ENCODE measurements around the gene HSPA9.
A peak's percentile ranks its signal among the peaks of the same experiment; 100 is the strongest.

HSPA9 gene

GRCh38 chr5:138560971-138561370 lies 14.2 kb downstream of the HSPA9 start:
- DNase-seq: no peak

- no peak for DNase-seq
These were observed 15.3 kb downstream of the HSPA9 start for GRCh38 chr5:138559937-138560336.

- DNase-seq: no peak
These were observed 17.5 kb downstream of the HSPA9 start for GRCh38 chr5:138557677-138558076.

DNA sequence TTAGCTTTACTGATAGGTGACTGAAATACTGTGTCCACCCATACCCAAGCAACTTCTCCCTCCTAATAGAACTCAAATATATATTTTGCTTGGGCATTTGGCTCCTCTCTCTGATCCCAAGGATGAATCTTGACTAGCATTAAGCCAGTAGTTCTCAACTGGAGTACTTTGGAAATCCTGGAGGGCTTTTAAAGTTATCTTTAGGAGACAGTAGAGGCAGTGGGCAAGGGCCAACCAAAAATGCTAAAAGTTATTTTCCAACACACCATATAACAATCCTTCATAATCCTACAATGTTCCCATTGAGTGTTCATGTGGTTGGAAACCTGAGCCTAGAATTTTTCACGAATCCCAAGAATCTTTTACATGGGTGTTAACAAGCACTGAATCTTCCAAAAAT lies 21.1 kb downstream of the HSPA9 start:
- DNase-seq: no peak

DNA sequence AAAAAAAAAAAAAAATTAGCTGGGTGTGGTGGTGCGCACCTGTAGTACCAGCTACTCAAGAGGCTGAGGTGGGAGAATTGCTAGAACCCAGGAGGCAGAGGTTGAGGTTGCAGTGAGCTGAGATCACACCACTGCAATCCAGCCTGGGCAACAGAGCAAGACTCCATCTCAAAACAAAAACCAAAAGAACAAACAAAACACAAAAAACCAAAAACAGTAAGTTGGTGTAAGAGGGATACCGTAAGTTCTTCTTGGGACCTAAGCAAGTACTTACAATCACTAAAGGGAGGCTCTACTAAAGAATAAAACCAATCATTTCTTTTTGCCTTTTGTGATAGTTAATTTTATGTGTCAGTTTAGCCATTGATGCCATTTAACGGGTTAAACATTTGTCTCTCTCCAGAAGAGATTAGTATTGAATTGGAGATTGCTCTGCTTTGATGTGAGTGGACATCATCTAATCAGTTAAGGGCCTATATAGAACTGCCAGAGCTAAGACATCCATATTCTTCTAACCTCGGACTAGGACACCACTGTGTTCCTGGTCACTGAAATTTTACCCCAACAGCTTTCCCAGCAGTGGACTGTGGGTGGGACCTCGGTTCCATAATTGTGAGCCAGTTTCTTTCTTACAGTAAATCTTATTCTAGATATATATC lies 21.6 kb downstream of the HSPA9 start:
- DNase-seq: no peak

- no peak for DNase-seq
These were observed 22.5 kb downstream of the HSPA9 start for GRCh38 chr5:138552657-138553056.

- DNase-seq: no peak
These were observed 25.8 kb downstream of the HSPA9 start for GRCh38 chr5:138549414-138549813.

DNA sequence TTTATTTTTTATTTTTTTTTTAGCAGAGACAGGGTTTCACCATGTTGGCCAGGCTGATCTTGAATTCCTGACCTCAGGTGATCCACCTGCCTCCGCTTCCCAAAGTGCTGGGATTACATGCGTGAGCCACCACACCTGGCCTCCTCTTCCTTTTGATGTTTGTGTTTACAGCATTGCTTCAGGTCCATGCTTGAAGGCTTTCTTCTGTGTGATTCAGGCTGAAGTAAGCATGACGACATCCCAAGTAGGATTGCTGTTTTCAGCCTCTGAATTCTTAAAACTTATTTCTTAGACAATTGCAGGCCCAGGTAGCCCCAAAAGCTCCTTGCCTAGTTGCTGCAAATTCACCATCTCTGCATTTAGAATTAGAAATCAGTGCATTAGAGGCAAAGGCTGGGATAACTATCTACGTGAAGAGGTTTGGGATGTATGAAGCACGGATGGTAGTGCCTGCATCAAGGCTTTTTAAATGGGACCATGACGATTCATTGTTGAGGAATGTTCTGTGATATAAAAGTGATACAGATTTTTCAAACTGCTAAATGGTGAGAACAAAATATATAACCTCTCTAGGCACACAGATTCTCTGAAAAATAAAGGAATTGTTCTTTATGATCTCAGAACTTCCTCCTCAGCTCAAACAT lies 29.2 kb downstream of the HSPA9 start:
- no peak for DNase-seq

DNA sequence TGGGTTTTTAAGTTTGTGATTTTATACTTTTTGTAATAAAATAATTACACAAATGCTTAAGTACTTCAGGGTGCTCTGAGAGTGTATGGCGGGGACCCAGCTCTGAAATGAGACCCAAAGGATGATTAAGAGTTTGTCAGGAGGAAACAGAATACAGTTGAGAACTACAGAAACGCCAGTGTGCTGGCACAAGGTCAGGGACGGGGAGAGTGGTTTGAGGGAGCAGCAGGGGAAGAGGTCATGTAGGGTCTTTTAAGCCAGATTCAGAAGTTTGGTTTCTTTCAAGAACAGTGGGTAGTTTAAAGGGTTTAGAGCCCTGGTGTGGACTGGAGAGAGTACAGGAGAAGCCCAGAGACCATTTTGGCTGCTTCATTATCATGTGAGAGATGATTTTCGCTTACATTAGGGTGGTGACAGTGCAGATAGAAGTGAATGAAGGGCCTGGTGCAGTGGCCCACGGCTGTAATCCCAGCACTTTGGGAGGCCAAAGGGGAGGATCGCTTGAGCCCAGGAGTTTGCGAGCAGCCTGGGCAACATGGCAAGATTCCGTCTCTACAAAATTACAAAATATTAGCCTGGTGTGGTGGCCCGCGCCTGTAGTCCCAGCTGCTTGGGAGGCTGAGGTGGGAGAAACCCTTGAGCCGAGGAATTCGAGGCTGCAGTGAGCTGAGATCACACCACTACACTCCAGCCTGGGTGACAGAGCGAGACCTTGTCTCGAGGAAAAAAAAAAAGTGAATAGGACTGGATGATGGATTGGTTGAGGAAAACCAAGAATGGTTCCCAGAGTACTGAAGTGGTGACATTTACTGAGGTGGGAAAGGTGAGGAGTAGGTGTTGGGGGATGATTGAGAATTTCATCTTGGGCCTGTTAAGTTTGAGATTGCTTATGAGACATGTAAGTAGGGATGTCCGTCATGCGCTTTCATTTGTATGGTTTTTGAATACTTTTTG lies 30.7 kb downstream of the HSPA9 start:
- DNase-seq: no peak

GRCh38 chr5:138543730-138544104 lies 31.5 kb downstream of the HSPA9 start:
- DNase-seq: no peak

GRCh38 chr5:138542956-138543729 lies 32.1 kb downstream of the HSPA9 start, which contains the start of gene ETF1:
ETF1 (minus strand) TSS chr5:138543236; CDS start chr5:138542918, 318 bp downstream.
- peak; percentile 96 to 97 for DNase-seq

DNA sequence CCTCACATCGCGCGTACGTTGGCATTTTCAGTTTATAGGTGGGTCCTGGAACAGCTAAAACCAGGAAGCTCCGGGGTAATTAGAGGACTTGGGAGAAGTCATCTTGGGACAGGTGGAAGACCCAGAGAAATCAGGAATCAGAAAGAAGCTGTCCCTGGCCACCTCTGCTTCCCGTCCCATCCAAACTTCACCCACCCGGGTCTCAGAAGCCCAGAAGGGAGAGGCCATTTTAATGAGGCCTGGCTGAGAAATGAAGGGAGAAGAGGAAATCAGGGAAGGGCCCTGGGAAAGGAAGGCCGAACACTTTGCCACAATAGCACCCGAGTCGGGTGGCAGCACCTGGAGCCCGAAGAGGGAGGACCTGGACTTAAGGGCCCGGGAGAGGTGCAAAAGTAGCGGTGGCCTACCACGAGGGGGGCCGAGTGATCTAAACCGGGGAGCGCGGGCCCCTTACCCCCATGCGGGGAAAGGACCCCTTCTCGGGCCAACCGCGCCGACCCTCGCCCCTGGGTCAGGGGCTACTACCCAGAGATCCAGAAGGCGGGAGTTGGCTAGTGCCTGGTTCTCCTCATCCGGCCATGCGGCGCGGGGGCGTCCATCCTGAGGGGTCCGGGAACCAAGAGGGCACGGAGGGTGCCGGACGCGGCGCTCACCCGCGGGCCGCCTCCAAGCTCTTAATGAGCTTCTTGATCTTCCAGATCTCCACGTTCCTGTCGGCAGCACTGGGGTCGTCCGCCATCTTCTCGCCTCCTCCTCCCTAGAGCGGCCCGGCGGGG lies 32.8 kb downstream of the HSPA9 start:
- no peak for DNase-seq

DNA sequence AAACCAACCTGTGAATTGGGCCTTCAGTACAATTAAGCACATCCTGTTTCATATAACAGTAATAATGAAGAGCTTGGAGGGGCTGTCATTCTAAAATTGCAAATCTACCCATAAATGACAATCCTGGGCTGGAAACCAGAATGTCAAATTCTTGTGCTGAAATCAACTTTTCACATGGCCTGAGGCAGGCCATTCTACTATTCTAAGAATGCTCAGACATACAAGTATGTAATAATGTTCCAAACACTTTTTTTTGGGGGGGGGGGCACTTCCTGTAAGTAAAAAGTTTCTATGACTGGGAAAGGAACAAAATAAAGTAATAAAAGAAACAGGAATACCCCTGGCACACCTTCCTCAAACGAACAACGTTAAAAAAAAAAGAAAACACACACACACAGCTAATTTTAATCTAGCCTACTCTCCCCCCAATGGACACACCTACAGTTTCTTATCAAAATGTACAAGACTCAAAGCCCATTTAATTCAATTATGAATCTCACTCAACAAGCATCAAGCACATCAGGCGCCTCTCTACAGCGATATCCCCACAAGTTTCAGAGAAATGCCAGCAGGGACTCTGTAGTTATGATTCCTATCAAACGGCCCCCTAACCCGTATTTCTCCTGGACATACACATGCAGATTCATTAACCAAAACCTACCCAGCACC lies 33.6 kb downstream of the HSPA9 start:
- DNase-seq: peak in 1 of 2 experiments; percentile 4

GRCh38 chr5:138539791-138540190 lies 35.4 kb downstream of the HSPA9 start:
- DNase-seq: peak in 1 of 2 experiments; percentile 4

GRCh38 chr5:138538943-138539627 lies 36.1 kb downstream of the HSPA9 start:
- no peak for DNase-seq

DNA sequence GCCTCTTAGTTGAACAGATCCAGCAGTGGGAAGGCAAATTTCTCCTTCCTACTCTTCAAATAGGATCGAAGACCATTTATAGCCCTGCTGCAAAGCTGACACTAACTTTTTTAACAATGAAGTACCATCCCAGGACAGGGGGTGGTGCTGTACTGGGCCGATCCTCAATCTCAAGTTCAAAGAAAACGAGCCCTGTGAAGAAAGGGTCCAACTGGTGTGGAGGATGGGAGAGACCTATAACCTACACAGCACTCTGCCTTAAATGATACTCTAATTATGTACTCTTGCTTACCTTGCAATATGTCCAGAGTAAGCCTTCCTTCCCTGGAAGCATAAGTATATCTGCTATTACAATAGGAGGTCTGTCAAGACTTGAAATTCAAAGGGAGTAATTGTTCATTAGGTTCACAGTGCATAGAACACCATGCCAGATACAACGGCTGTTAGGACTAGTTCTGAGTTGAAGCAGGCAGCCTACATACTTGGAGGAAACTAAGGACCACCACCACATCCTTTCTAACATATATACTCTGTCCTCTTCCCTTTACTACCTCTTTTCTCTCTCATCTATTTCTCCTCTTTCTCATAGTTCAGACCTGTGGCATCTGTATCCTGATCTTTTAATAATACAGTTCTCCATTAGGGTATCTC lies 38.4 kb downstream of the HSPA9 start:
- DNase-seq: peak; percentile 3 to 7

DNA sequence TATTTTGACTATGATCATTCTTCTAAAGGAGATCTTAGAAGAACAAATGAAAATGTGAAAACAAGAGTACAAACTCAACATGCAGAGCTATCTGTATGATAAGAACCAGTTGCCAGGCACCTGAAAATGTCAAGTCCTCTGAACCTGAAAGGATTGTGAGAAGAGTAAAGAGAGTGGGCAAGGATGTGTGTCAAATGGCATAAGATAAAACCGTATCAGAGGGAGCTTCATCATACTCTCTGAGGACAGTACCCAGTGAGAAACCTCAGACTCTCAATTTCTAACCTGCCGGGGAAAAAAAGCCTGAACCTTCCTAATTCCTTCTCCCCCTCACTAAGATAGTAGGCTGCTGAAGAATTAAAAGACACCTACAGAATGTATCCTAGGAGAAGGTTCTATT lies 39.0 kb downstream of the HSPA9 start:
- DNase-seq: no peak

DNA sequence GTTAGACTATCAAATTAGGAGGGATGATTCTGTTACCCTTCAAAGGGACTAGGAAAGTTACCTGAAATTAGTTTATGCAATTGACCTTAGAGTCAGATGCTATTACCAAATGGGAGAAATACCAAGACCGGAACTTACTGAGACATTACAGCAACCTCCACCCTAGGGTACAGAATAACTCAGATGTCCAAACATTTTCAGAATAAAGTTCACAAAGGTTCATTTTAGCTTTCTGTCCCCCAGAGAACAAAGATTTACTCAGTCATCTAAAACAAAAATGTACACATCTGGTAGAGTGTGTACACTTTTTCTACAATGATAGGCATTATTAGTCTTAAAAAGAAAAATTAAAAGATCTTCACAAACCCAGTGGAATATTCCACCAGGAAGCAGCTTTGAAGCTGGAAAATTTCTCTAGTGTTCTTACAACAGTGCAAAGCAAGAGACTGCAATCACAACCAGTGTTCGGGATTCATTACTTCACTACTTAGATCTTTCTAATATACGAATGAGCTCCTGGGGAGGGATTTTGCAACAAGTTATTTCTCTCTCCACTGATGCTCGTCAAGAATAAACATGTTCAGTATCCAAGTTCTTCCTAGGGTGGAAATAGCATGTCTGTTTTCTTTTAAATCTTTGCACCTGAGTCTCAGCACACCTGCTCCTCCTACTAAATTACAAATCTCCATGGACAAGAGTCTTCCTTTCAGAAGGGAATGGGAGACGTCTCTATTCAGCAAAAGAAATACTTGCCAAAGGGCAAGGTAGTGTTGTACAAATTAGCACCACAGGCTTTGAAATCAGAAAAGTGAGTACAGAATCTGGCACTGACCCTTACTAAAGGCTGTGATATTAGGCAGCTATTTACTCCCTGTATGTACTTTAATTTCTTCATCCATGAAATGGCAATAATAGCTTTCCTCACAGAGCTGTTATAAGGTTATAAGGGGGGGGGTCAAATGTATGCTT lies 40.9 kb downstream of the HSPA9 start:
- no peak for DNase-seq

DNA sequence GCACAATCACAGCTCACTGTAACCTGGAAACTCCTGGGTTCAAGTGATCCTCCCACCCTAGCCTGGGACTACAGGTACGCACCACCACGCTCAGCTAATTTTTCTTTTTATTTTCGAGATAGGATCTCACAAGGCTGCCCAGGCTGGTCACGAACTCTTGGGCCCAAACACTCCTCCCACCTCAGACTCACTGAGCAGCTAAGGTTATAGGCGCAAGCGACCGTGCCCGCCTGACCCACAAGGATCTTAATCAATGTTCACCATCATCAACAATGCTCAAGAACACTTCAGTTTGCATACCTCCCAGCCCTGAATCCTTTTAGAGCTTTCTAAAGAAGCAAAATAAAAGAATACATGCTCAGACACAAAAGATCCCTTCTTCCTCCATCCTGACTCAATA lies 45.4 kb downstream of the HSPA9 start:
- DNase-seq: no peak

Measured in AML-193 (cell line).